ENCODE results near the gene SMYD2.

Gene SMYD2

DNA sequence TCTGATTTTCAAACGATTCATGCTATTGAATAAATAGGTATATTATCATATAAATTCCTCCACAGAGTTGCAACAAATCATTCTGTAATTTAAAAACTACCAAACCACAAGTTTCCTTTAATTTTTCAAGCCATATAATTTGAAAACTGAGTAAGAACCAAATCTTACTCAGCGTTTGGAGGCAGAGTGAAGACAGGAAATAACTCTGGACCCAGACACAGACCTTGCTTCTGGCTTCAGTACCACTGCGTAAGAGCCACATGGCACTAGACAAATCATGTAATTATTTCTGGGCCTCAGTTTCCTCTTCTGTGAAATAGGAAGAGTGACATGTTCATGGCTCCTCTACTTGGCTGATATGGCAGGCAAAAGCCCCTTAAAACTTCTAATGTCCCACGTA lies 82.4 kb downstream of the SMYD2 start:
- no peak for DNase-seq

DNA sequence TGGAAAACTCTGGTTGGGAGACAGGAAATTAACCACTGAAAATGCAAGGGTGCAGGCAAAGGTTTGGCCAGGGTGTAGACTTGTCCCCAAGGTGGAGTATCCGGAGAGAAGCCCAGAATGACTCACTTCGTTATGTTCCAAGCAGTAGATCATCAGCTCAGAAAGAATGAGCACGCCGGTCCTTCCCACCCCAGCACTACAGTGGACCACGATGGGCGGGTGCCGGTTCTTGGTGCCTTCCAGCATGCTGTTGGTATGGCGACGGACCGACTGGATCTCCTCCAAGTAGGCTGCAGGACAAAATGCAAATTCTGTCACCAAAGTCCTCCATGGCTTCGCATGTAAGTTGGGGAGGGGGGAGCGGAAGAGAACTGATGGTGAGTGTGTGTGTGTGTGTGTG lies 83.4 kb downstream of the SMYD2 start:
- no peak for DNase-seq

DNA sequence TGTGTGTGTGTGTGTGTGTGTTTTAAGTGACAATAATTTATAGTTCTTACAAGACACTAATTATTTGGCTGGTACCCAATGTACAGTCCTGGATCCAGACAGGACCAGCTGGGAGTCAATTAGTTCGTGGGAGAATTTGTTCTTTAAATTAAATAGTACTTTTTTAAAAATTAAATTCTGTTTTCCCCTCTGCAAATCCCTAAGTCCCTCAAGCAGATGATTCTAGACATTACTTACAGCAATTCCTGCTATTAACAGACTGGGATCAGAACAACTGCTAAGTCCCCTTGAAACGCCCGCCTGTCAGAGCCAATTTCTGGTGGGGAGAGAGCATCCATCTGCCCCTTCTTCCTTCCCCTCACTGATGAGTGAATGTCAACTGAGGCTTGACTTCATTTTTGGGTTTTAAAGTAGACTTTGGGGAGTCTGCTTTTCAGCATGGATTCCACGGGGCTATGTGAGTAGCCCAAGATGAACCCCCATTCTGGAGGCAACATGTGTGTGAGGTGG lies 83.9 kb downstream of the SMYD2 start:
- no peak for DNase-seq

DNA sequence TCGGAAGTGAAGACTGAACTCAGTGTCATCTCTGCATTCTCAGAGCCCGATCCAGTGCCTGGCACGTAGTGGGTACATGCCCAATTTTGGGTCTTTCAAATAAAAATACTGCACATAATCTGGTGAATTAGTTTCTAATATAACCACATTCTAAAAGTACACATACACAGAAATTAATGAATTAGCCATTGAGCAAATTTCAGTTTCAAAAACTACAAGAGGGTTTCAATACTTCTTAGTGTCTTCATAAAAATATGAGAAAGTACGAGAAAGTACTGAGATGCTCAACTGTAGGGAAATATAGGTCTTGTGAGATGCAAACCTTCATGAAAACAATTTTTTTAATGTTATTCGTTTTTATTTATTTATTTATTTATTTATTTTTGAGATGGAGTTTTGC lies 86.9 kb downstream of the SMYD2 start:
- no peak for DNase-seq

GRCh38 chr1:214369364-214369763 lies 88.4 kb downstream of the SMYD2 start:
- DNase-seq: no peak

DNA sequence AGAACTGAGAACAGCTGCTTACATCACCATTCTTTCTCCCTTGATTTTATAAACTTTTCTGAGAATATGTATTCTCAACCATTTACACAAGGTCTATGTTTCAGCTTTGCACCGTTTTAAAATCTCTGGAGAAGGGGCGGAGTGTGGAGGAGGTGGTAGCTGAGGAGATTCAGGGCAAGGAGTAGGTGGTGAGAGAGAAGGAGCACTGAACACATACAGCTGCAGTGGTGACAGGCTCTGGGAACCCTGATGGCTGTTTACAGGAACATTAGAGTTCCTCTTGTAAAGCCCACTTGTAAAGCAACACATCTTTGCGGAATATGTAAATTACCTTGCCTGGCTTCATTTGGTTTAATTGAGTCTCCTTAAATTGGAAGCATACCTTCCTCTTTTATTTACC lies 89.7 kb downstream of the SMYD2 start:
- no peak for DNase-seq

DNA sequence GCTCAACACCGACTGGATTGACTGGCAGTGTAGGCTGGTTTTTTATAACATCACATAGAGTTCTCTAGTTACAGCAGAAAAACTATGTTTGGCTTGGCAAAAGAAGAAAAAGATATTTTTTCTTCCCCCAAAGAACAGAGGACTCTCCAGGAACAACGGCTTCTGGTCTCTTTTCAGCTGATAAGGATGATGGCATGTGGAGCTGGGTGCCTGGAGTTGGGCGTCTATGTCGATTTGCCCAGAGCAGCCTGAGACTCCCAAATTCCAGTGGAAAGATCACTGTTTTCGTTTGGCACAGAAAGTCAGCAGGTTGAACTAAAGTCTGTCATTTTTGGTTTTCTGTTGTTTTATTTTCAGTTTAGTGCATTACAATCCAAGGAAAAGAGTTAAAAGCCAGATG lies 91.1 kb downstream of the SMYD2 start:
- no peak for DNase-seq

GRCh38 chr1:214377485-214377884 lies 96.5 kb downstream of the SMYD2 start:
- DNase-seq: no peak

- DNase-seq: peak; percentile 46
Observed at GRCh38 chr1:214377886-214378285, 96.9 kb downstream of the SMYD2 start.

- DNase-seq: no peak
Observed at GRCh38 chr1:214378492-214378891, 97.5 kb downstream of the SMYD2 start.

DNA sequence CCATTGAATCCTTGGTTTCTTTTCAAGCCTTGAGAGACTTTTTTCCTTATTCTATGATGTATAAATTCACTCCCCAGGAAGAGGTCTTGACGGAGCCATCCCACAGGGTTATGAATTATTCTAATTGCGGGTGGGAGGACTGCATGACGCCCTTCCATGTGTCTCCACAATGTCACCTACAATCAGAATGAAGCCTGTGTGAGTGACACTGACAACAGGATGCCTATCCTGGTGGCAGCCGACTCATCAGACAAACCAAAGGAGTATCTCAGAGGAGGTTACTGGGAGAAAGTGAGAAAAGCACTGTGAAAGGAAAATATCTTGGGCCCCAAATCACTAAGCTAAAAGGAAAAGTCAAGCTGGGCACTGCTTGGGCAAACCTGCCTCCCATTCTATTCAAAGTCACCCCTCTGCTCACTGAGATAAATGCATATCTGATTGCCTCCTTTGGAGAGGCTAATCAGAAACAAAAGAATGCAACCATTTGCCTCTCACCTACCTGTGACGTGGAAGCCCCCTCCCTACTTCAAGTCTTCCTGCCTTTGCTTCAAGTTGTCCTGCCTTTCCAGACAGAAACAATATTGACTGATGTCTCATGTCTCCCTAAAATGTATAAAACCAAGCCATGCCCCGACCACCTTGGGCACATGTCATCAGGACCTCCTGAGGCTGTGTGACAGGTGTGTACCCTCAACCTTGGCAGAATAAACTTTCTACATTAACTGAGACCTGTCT lies 98.4 kb downstream of the SMYD2 start:
- no peak for DNase-seq

DNA sequence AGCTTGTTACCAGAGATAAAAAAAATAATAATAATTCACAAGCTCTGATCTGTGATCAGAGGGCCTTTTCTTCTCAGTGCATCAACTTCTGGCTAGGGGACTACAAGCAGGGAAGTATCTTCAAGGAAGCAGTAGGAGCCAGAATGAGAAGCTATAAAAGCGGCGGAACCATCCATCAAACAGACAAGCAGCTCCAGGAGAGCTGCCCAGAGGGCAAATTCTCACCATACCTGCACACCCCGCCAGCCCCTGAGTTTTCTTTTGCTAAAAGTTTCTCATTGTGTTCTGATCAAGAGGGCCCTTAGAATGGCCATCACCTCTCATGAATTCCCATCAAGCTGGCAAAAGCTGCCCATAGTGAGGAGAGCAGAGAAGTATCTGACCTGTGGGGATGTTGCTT lies 99.4 kb downstream of the SMYD2 start:
- DNase-seq: no peak

DNA sequence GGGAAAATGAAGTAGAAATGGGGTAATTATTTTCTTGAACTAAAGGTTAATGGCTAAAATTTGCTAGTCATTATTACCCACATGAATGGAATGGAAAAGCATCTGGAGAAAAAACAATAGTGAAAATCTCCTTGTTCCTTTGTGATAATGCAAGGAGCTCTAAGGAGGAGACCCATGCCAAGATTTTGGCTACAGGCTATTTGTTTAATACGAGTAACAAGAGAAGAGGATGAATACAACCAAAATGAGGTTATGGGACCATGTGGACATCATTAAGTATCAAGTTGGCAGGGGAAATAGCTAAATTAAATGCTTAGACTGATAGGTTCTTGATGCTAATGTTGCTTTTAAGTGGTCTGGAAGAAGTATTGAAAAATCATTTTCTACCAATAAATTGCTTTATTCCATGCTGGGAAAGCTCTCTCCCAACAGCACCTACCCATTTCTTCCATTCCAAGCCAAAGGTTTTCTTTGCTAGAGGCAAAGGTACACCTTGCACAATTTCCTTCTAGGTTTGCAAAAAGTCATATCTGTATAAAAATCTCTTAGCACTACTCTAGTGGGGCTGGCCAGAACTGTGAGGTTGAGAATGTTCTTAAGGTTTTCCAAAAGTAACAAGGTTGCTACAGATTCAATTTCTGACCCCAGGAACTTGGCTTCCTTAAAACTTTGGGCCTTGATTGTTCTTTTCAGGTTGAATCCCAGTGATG lies 100.2 kb downstream of the SMYD2 start:
- DNase-seq: no peak

GRCh38 chr1:214383381-214384372 lies 102.7 kb downstream of the SMYD2 start:
- no peak for DNase-seq

GRCh38 chr1:214384373-214385079 lies 103.6 kb downstream of the SMYD2 start:
- no peak for DNase-seq

- no peak for DNase-seq
Observed at GRCh38 chr1:214385428-214385827, 104.5 kb downstream of the SMYD2 start.

DNA sequence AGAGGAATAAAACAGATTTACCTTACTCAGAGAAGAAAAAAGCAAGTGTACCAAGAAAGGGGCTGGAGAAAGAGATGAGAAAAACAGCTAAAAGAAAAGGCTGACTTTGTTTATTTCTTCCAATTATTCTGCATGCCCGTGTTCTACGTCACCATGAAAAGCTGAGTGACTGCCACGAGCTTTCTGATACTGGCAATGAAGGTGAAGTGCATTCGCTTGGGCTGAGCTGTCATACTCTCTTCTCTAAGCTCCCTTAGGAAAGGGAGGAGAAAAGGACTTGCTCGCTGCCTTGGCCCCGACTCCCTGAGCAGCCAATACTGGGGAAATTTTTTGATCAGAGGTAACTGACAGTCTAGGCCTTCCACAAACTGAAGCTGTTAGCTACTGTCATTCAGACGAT lies 105.4 kb downstream of the SMYD2 start:
- DNase-seq: no peak
